K562 (cell line): ENCODE data around the gene ZC3H12A. TPM values are rescaled to one million over a fixed set of nuclear protein-coding genes. Genes with fewer than 3 reads are reported as not detected.

Experiments used
- ATAC-seq: fragments of 200-7000 bp; cut with Tn5 transposase; 3 replicates; pipeline ENCODE4 v1.9.1; 2020; ENCODE audit warnings: moderate library complexity
- BruUV-seq: library from RNA; stranded (reverse); fragments of 400-500 nt; replicated peaks from 2 replicates; lab custom pipeline; 2021; lab: Mats Ljungman, UMichigan
- CTCF ChIA-PET: fragments of 300-600 bp; formaldehyde crosslinking; extraction: SDS; loops from one replicate; lab custom pipeline; 2021; ENCODE audit warnings: low intra/inter-chr PET ratio; lab: Yijun Ruan, JAX
- POLR2A ChIA-PET: fragments of 300-600, 350-650 bp; sonication (Branson Sonifier 250); formaldehyde crosslinking; extraction: SDS; loops from one replicate; lab custom pipeline; 2021; ENCODE audit warnings: antibody characterized with exemption, inconsistent platforms; lab: Yijun Ruan, JAX
- DNase-seq, 4 experiments: peaks; one replicate each; pipeline versions ENCODE4 v3.0.0 to v3.0.0-alpha.2; 2011 to 2018; ENCODE audit warnings: low spot score in 3 of 4, mixed read lengths in 3 of 4; ENCODE audit errors: extremely low read depth in 1 of 4
- FAIRE-seq: peaks from 2 replicates; lab custom pipeline; 2011; peaks lifted over from hg19 to GRCh38; lab: Jason Lieb, UNC
- H2AFZ ChIP-seq: 2 replicates; pipeline ENCODE4 v1.6.0; 2011; ENCODE audit warnings: low read depth, low read length, control low read depth, inconsistent platforms
- H3K27ac ChIP-seq: fragments of 200-600 bp; 3 replicates; pipeline ENCODE4 v1.8.0; 2011; ENCODE audit warnings: low read depth, mild to moderate bottlenecking, control low read depth, inconsistent platforms, low read length, moderate library complexity, mixed read lengths; ENCODE audit errors: extremely low read depth
- H3K27me3 ChIP-seq, 2 experiments: fragments of 300-600 bp in 1 of 2; 2 replicates in 1 of 2; 3 replicates in 1 of 2; pipeline versions ENCODE4 v1.6.0 to v1.8.0; 2011; ENCODE audit warnings: inconsistent platforms in 2 of 2, low read length in 2 of 2, mild to moderate bottlenecking in 1 of 2, mixed read lengths in 1 of 2, moderate library complexity in 1 of 2; ENCODE audit not compliant: control insufficient read depth in 2 of 2, insufficient read depth in 2 of 2
- H3K36me3 ChIP-seq: fragments of 300-600 bp; 3 replicates; pipeline ENCODE4 v1.8.0; 2011; ENCODE audit warnings: mild to moderate bottlenecking, low read length, inconsistent platforms; ENCODE audit not compliant: control insufficient read depth, insufficient read depth
- H3K4me1 ChIP-seq, 2 experiments: fragments of 200-600 bp in 1 of 2; replicated peaks in 1 of 2; 2 replicates in 1 of 2; 3 replicates in 1 of 2; pipeline versions ENCODE4 v1.5.1 to v1.8.0; 2011; ENCODE audit warnings: inconsistent platforms in 2 of 2, low read length in 2 of 2, mild to moderate bottlenecking in 1 of 2, mixed read lengths in 1 of 2, moderate library complexity in 1 of 2; ENCODE audit not compliant: control insufficient read depth in 2 of 2, insufficient read depth in 2 of 2
- H3K4me2 ChIP-seq: 2 replicates; pipeline ENCODE4 v1.6.1; 2011; ENCODE audit warnings: low read length, control low read depth, inconsistent platforms, mixed read lengths; ENCODE audit not compliant: insufficient read depth
- H3K4me3 ChIP-seq: fragments of 200-600 bp; sonication (generic), shearing (Covaris generic); 2 replicates; pipeline ENCODE4 v1.5.1; 2016; ENCODE audit warnings: control low read depth, inconsistent platforms
- H3K79me2 ChIP-seq: fragments of 200-600 bp; 3 replicates; pipeline ENCODE4 v1.8.0; 2011; ENCODE audit warnings: low read length, inconsistent platforms; ENCODE audit not compliant: control insufficient read depth, insufficient read depth
- H3K9ac ChIP-seq, 2 experiments: 2 replicates each; pipeline versions ENCODE4 v1.6.0 to v1.6.1; 2011; ENCODE audit warnings: low read depth in 2 of 2, low read length in 2 of 2, control low read depth in 1 of 2, inconsistent platforms in 1 of 2, mild to moderate bottlenecking in 1 of 2, mixed read lengths in 1 of 2; ENCODE audit not compliant: insufficient read depth in 1 of 2
- H3K9me1 ChIP-seq: one replicate; pipeline ENCODE4 v1.6.0; 2011; ENCODE audit warnings: inconsistent platforms, mild to moderate bottlenecking, low read length, moderate library complexity; ENCODE audit not compliant: control insufficient read depth, insufficient read depth
- H3K9me3 ChIP-seq: replicated peaks from 2 replicates; pipeline ENCODE4 v1.5.1; 2011; ENCODE audit warnings: low read depth, low read length, inconsistent platforms; ENCODE audit not compliant: control insufficient read depth, insufficient read depth
- H4K20me1 ChIP-seq: replicated peaks from 2 replicates; pipeline ENCODE4 v1.6.1; 2011; ENCODE audit warnings: low read length, inconsistent platforms, mixed read lengths; ENCODE audit not compliant: control insufficient read depth, insufficient read depth
- SETDB1 ChIP-seq: IDR thresholded peaks from one replicate; pipeline ENCODE4 v1.6.1; 2012; ENCODE audit warnings: low read length, control low read depth, inconsistent platforms
- WGBS: fragments of 100-300 bp; shearing (Covaris generic); methylation state at CpG from one replicate; pipeline ENCODE4 v1.1.6; 2016; ENCODE audit warnings: low coverage, mixed read lengths; ENCODE audit not compliant: insufficient coverage; ENCODE audit errors: missing lambda C conversion rate; 5-methylcytosine and 5-hydroxymethylcytosine counted together
- in situ Hi-C: fragments of 300-500 bp; cut with MboI; formaldehyde crosslinking; loops from 4 replicates; pipeline ENCODE4 v1.15.0; 2018; ENCODE audit warnings: inconsistent platforms, mixed read lengths
- intact Hi-C: fragments of 100-400 bp; cut with micrococcal nuclease; formaldehyde crosslinking; loops from 2 replicates; pipeline ENCODE4 v1.14.2; 2022
- polyA plus RNA-seq, 8 experiments: library from polyadenylated mRNA; depleted of rRNA in 4 of 8; stranded (reverse) in 5 of 8; unstranded in 3 of 8; fragments of >200 nt; fragmentation: Nextera tagmentation in 2 of 8; fragmentation: Illumina TruSeq in 1 of 8; extraction: Ambion mirVana in 2 of 8; extraction: Trizol in 1 of 8; gene quantifications; 2 replicates each; pipeline versions ENCODE4 v1.2.1 to v1.2.3, GENCODE V29; 2011 to 2014; ENCODE audit warnings: inconsistent platforms in 1 of 8, missing spikeins in 1 of 8
- total RNA-seq, 7 experiments: library from RNA; depleted of rRNA in 6 of 7; stranded (reverse); fragments of >200 nt in 6 of 7; fragmentation: Illumina TruSeq in 2 of 7; extraction: Trizol in 2 of 7; gene quantifications; 2 replicates each; pipeline versions ENCODE4 v1.2.1 to v1.2.3, GENCODE V29; 2011 to 2021; ENCODE audit warnings: low replicate concordance in 1 of 7
- TF ChIP-seq, protein P1 (sequence below): fragments of 450-650 bp; formaldehyde crosslinking; IDR thresholded peaks from 2 replicates; pipeline ENCODE4 v1.4.0; 2020; ENCODE audit warnings: mild to moderate bottlenecking, mixed read lengths

Gene ZC3H12A
- total and polyA plus RNA-seq, 9 of the 15 experiments (the other 6 are each of a cell fraction or from before 2014, with no cell fraction given): 0.14 to 9.4 (median 6.7) TPM

DNA sequence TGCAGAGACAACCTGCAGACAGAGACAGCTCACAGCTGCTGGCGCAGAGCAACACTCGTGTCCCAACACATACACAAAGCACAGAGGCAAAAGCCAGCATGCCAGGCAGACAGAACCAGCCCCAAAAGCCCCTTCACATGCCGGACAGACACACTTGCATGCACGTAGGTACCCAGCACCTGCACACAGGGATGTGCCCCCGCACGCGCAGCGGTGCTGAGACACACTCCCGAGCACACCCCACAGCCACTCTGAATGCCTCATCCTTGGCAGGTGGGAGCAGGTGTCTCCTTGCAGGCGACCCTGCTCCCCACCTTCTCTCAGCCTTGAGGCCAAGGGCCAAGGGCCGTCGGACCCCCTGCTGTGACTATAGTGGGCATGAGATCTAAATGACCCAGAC, 41.2 kb upstream of the ZC3H12A start:
- intact Hi-C loops: loop anchor here (10.0 kb wide), 5 partner anchors 108 to 878 kb away; no protein-coding TSS in a partner anchor
- CTCF ChIA-PET: no interaction called here
- no peak for FAIRE-seq

More for the DNA sequence above, 41.2 kb upstream of the ZC3H12A start:
- DNase-seq (no peak), ATAC-seq (no peak)
- POLR2A ChIA-PET: interaction anchor here (0.6 kb wide), 1 partner anchor 13 kb away, joined by 3 read pairs; no protein-coding TSS in a partner anchor
- H3K36me3 ChIP-seq: no peaks in the 10 kb centered on the region
- in situ Hi-C loops: no loop called here
- H3K27ac ChIP-seq: no peak overlapping the region
- H4K20me1 ChIP-seq: peaks cover 10% of the 10 kb centered on the region
- H3K27me3 ChIP-seq: peaks cover 27 to 65% of the 10 kb centered on the region in 2 experiments; a peak in 4 of 5 replicates
- H3K4me3 ChIP-seq: no peak overlapping the region
- 3% methylated on average over 12 of the region's 12 CpGs for WGBS
- H3K9ac ChIP-seq: no peak overlapping the region; a peak in 1 of 4 replicates
- no peak overlapping the region for H2AFZ ChIP-seq
- no peaks in the 10 kb centered on the region for H3K9me1 ChIP-seq
- H3K4me1 ChIP-seq: peaks cover 0 to 9% of the 10 kb centered on the region in 2 experiments; a peak in 2 of 5 replicates
- no peaks in the 10 kb centered on the region; the same call in 1 of the 2 replicates for H3K9me3 ChIP-seq
- H3K79me2 ChIP-seq: no peaks in the 10 kb centered on the region
- no TSS peak for BruUV-seq
- TF ChIP-seq, protein P1, sequence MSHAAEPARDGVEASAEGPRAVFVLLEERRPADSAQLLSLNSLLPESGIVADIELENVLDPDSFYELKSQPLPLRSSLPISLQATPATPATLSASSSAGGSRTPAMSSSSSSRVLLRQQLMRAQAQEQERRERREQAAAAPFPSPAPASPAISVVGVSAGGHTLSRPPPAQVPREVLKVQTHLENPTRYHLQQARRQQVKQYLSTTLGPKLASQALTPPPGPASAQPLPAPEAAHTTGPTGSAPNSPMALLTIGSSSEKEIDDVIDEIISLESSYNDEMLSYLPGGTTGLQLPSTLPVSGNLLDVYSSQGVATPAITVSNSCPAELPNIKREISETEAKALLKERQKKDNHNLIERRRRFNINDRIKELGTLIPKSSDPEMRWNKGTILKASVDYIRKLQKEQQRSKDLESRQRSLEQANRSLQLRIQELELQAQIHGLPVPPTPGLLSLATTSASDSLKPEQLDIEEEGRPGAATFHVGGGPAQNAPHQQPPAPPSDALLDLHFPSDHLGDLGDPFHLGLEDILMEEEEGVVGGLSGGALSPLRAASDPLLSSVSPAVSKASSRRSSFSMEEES (CRISPR knock-in tag): no peak
- no peak for TF ChIP-seq SETDB1
- H3K4me2 ChIP-seq: no peak overlapping the region
